K562 (cell line): ENCODE data around the gene FLOT2. TPM values are rescaled to one million over a fixed set of nuclear protein-coding genes. Genes with fewer than 3 reads are reported as not detected.

Source experiments
- ATAC-seq: fragments of 200-7000 bp; cut with Tn5 transposase; 3 replicates; pipeline ENCODE4 v1.9.1; 2020; ENCODE audit warnings: moderate library complexity
- BruUV-seq: library from RNA; stranded (reverse); fragments of 400-500 nt; replicated peaks from 2 replicates; lab custom pipeline; 2021; lab: Mats Ljungman, UMichigan
- CTCF ChIA-PET: fragments of 300-600 bp; formaldehyde crosslinking; extraction: SDS; loops from one replicate; lab custom pipeline; 2021; ENCODE audit warnings: low intra/inter-chr PET ratio; lab: Yijun Ruan, JAX
- POLR2A ChIA-PET: fragments of 300-600, 350-650 bp; sonication (Branson Sonifier 250); formaldehyde crosslinking; extraction: SDS; loops from one replicate; lab custom pipeline; 2021; ENCODE audit warnings: antibody characterized with exemption, inconsistent platforms; lab: Yijun Ruan, JAX
- DNase-seq, 4 experiments: peaks; one replicate each; pipeline versions ENCODE4 v3.0.0 to v3.0.0-alpha.2; 2011 to 2018; ENCODE audit warnings: low spot score in 3 of 4, mixed read lengths in 3 of 4; ENCODE audit errors: extremely low read depth in 1 of 4
- FAIRE-seq: peaks from 2 replicates; lab custom pipeline; 2011; peaks lifted over from hg19 to GRCh38; lab: Jason Lieb, UNC
- H2AFZ ChIP-seq: 2 replicates; pipeline ENCODE4 v1.6.0; 2011; ENCODE audit warnings: low read depth, low read length, control low read depth, inconsistent platforms
- H3K27ac ChIP-seq: fragments of 200-600 bp; 3 replicates; pipeline ENCODE4 v1.8.0; 2011; ENCODE audit warnings: low read depth, mild to moderate bottlenecking, control low read depth, inconsistent platforms, low read length, moderate library complexity, mixed read lengths; ENCODE audit errors: extremely low read depth
- H3K27me3 ChIP-seq, 2 experiments: fragments of 300-600 bp in 1 of 2; 2 replicates in 1 of 2; 3 replicates in 1 of 2; pipeline versions ENCODE4 v1.6.0 to v1.8.0; 2011; ENCODE audit warnings: inconsistent platforms in 2 of 2, low read length in 2 of 2, mild to moderate bottlenecking in 1 of 2, mixed read lengths in 1 of 2, moderate library complexity in 1 of 2; ENCODE audit not compliant: control insufficient read depth in 2 of 2, insufficient read depth in 2 of 2
- H3K36me3 ChIP-seq: fragments of 300-600 bp; 3 replicates; pipeline ENCODE4 v1.8.0; 2011; ENCODE audit warnings: mild to moderate bottlenecking, low read length, inconsistent platforms; ENCODE audit not compliant: control insufficient read depth, insufficient read depth
- H3K4me1 ChIP-seq, 2 experiments: fragments of 200-600 bp in 1 of 2; replicated peaks in 1 of 2; 2 replicates in 1 of 2; 3 replicates in 1 of 2; pipeline versions ENCODE4 v1.5.1 to v1.8.0; 2011; ENCODE audit warnings: inconsistent platforms in 2 of 2, low read length in 2 of 2, mild to moderate bottlenecking in 1 of 2, mixed read lengths in 1 of 2, moderate library complexity in 1 of 2; ENCODE audit not compliant: control insufficient read depth in 2 of 2, insufficient read depth in 2 of 2
- H3K4me2 ChIP-seq: 2 replicates; pipeline ENCODE4 v1.6.1; 2011; ENCODE audit warnings: low read length, control low read depth, inconsistent platforms, mixed read lengths; ENCODE audit not compliant: insufficient read depth
- H3K4me3 ChIP-seq: fragments of 200-600 bp; sonication (generic), shearing (Covaris generic); 2 replicates; pipeline ENCODE4 v1.5.1; 2016; ENCODE audit warnings: control low read depth, inconsistent platforms
- H3K79me2 ChIP-seq: fragments of 200-600 bp; 3 replicates; pipeline ENCODE4 v1.8.0; 2011; ENCODE audit warnings: low read length, inconsistent platforms; ENCODE audit not compliant: control insufficient read depth, insufficient read depth
- H3K9ac ChIP-seq, 2 experiments: 2 replicates each; pipeline versions ENCODE4 v1.6.0 to v1.6.1; 2011; ENCODE audit warnings: low read depth in 2 of 2, low read length in 2 of 2, control low read depth in 1 of 2, inconsistent platforms in 1 of 2, mild to moderate bottlenecking in 1 of 2, mixed read lengths in 1 of 2; ENCODE audit not compliant: insufficient read depth in 1 of 2
- H3K9me1 ChIP-seq: one replicate; pipeline ENCODE4 v1.6.0; 2011; ENCODE audit warnings: inconsistent platforms, mild to moderate bottlenecking, low read length, moderate library complexity; ENCODE audit not compliant: control insufficient read depth, insufficient read depth
- H3K9me3 ChIP-seq: replicated peaks from 2 replicates; pipeline ENCODE4 v1.5.1; 2011; ENCODE audit warnings: low read depth, low read length, inconsistent platforms; ENCODE audit not compliant: control insufficient read depth, insufficient read depth
- H4K20me1 ChIP-seq: replicated peaks from 2 replicates; pipeline ENCODE4 v1.6.1; 2011; ENCODE audit warnings: low read length, inconsistent platforms, mixed read lengths; ENCODE audit not compliant: control insufficient read depth, insufficient read depth
- C11orf30 ChIP-seq: fragments of 450-650 bp; IDR thresholded peaks from 2 replicates; pipeline ENCODE4 v1.6.1; 2016; ENCODE audit warnings: low read depth, mild to moderate bottlenecking
- CSDE1 ChIP-seq, 2 experiments: fragments of 450-650 bp; IDR thresholded peaks; 2 replicates each; pipeline ENCODE4 v1.6.1; 2016; ENCODE audit warnings: mild to moderate bottlenecking in 1 of 2
- ETV5 ChIP-seq: sonication (generic); formaldehyde crosslinking; IDR thresholded peaks from 2 replicates; pipeline ENCODE4 v1.4.0; 2020; ENCODE audit warnings: low read depth, mild to moderate bottlenecking, missing genetic modification reagents
- GABPA ChIP-seq: fragments of 200-800 bp; sonication (Bioruptor generic); conservative IDR thresholded peaks from 2 replicates; pipeline ENCODE4 v1.6.1; 2016; ENCODE audit warnings: low read depth, missing genetic modification characterization, missing compliant biosample characterization
- LEF1 ChIP-seq: fragments of 450-650 bp; IDR thresholded peaks from 2 replicates; pipeline ENCODE4 v1.6.1; 2016; ENCODE audit warnings: mild to moderate bottlenecking
- NCOA1 ChIP-seq: fragments of 450-650 bp; IDR thresholded peaks from 2 replicates; pipeline ENCODE4 v1.6.1; 2016; ENCODE audit warnings: low read depth
- NFRKB ChIP-seq: fragments of 450-650 bp; IDR thresholded peaks from 2 replicates; pipeline ENCODE4 v1.6.1; 2016; ENCODE audit warnings: low read depth
- NR1H2 ChIP-seq: sonication (generic); formaldehyde crosslinking; IDR thresholded peaks from 2 replicates; pipeline ENCODE4 v1.4.0; 2020; ENCODE audit warnings: mild to moderate bottlenecking, missing genetic modification reagents
- POLR2AphosphoS2 ChIP-seq: IDR thresholded peaks from 2 replicates; pipeline ENCODE4 v1.6.1; 2012; ENCODE audit warnings: low read length, improper control_type of control experiment
- RBM25 ChIP-seq: fragments of 200-400 bp; formaldehyde crosslinking; IDR thresholded peaks from 2 replicates; pipeline ENCODE4 v1.6.1; 2018; ENCODE audit warnings: low read length, low read depth, moderate library complexity; ENCODE audit not compliant: severe bottlenecking
- STAT5B ChIP-seq: fragments of 250-450 bp; sonication (Bioruptor Pico); IDR thresholded peaks from 2 replicates; pipeline ENCODE4 v1.8.0; 2021; ENCODE audit warnings: mild to moderate bottlenecking, inconsistent platforms
- TARDBP ChIP-seq: fragments of 450-650 bp; IDR thresholded peaks from 2 replicates; pipeline ENCODE4 v1.6.1; 2016
- ZBTB7A ChIP-seq: IDR thresholded peaks from 2 replicates; pipeline ENCODE4 v1.6.1; 2011; ENCODE audit warnings: low read depth, mild to moderate bottlenecking, low read length, moderate library complexity, borderline replicate concordance; ENCODE audit not compliant: control insufficient read depth
- ZNF121 ChIP-seq: sonication (generic); formaldehyde crosslinking; conservative IDR thresholded peaks from 2 replicates; pipeline ENCODE4 v1.8.0; 2022; ENCODE audit warnings: missing genetic modification reagents
- ZNF589 ChIP-seq: fragments of 200-800 bp; sonication (Bioruptor generic); IDR thresholded peaks from 2 replicates; pipeline ENCODE4 v1.6.1; 2016; ENCODE audit warnings: low read depth, missing genetic modification characterization, missing compliant biosample characterization
- ZZZ3 ChIP-seq: fragments of 450-650 bp; IDR thresholded peaks from 2 replicates; pipeline ENCODE4 v1.6.1; 2016; ENCODE audit warnings: antibody characterized with exemption, mild to moderate bottlenecking, moderate library complexity
- WGBS: fragments of 100-300 bp; shearing (Covaris generic); methylation state at CpG from one replicate; pipeline ENCODE4 v1.1.6; 2016; ENCODE audit warnings: low coverage, mixed read lengths; ENCODE audit not compliant: insufficient coverage; ENCODE audit errors: missing lambda C conversion rate; 5-methylcytosine and 5-hydroxymethylcytosine counted together
- in situ Hi-C: fragments of 300-500 bp; cut with MboI; formaldehyde crosslinking; loops from 4 replicates; pipeline ENCODE4 v1.15.0; 2018; ENCODE audit warnings: inconsistent platforms, mixed read lengths
- intact Hi-C: fragments of 100-400 bp; cut with micrococcal nuclease; formaldehyde crosslinking; loops from 2 replicates; pipeline ENCODE4 v1.14.2; 2022
- polyA plus RNA-seq, 8 experiments: library from polyadenylated mRNA; depleted of rRNA in 4 of 8; stranded (reverse) in 5 of 8; unstranded in 3 of 8; fragments of >200 nt; fragmentation: Nextera tagmentation in 2 of 8; fragmentation: Illumina TruSeq in 1 of 8; extraction: Ambion mirVana in 2 of 8; extraction: Trizol in 1 of 8; gene quantifications; 2 replicates each; pipeline versions ENCODE4 v1.2.1 to v1.2.3, GENCODE V29; 2011 to 2014; ENCODE audit warnings: inconsistent platforms in 1 of 8, missing spikeins in 1 of 8
- total RNA-seq, 7 experiments: library from RNA; depleted of rRNA in 6 of 7; stranded (reverse); fragments of >200 nt in 6 of 7; fragmentation: Illumina TruSeq in 2 of 7; extraction: Trizol in 2 of 7; gene quantifications; 2 replicates each; pipeline versions ENCODE4 v1.2.1 to v1.2.3, GENCODE V29; 2011 to 2021; ENCODE audit warnings: low replicate concordance in 1 of 7
- TF ChIP-seq, protein P1 (sequence below), 2 experiments: fragments of 200-800 bp in 1 of 2; sonication (Bioruptor generic) in 1 of 2; sonication (generic) in 1 of 2; formaldehyde crosslinking in 1 of 2; IDR thresholded peaks in 1 of 2; conservative IDR thresholded peaks in 1 of 2; 2 replicates each; pipeline versions ENCODE4 v1.5.0 to v1.6.1; 2016 to 2020; ENCODE audit warnings: missing compliant biosample characterization in 1 of 2, missing genetic modification characterization in 1 of 2, missing genetic modification reagents in 1 of 2
- TF ChIP-seq, protein P2 (sequence below): fragments of 250-450 bp; sonication (Bioruptor Pico); IDR thresholded peaks from 2 replicates; pipeline ENCODE4 v1.4.0; 2020

The FLOT2 gene
- total and polyA plus RNA-seq, 9 of the 15 experiments (the other 6 are each of a cell fraction or from before 2014, with no cell fraction given): 17.5 to 138 (median 41.7) TPM

DNA sequence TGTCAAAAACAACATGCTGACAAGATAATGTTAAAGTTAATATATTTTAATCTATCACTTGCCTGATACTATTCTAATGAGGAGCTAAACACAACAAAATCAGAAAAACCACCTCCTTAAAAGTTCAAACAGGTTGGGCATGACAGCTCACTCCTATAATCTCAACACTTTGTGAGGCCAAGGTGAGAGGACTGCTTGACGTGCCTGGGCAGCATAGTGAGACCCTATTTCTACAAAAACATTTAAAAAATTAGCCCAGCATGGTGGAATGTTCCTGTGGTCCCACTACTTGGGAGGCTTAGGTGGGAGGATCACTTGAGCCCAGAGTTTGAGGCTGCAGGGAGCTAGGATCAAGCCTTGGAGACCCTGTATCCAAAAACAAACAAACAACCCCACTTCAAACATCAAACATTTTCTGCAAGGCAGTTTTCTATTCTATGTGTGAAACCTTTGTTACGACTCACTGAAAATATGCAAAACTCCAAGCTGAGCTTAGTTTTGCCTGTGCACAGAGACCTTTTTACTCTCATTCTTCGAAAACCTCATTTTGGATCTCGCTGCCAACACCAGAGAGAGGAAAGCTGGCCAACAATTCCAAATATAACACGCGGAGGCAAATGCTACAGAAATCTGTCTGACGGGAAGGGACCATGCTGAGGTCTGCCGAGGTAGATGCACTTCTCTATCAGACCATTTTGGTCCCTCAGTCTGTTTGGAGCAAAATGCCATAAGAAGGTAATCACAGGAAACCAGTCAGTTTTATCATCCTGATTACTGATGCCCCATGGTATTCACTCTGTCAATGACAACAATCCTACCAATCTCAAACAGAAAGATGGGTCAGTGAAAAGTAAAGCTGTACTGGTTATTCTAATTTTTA is 47.6 kb upstream of the FLOT2 start:
- DNase-seq: no peak
- H3K4me3 ChIP-seq: no peak overlapping the region
- 90% methylated on average over 8 of the region's 8 CpGs for WGBS
- H3K4me1 ChIP-seq: peaks cover 11 to 13% of the 10 kb centered on the region in 2 experiments; a peak in 4 of 5 replicates
- no peaks in the 10 kb centered on the region for H3K9me3 ChIP-seq
- in situ Hi-C loops (no loop called here), intact Hi-C loops (no loop called here)
- no peak overlapping the region for H3K27ac ChIP-seq
- H3K36me3 ChIP-seq: peaks cover 72% of the 10 kb centered on the region
- H3K79me2 ChIP-seq: peaks cover 95% of the 10 kb centered on the region
- no peak overlapping the region for H2AFZ ChIP-seq
- ChIA-PET POLR2A (interaction anchor here (0.8 to 2.2 kb wide), 8 partner anchors 8 to 372 kb away, joined by 3 to 8 read pairs (median 4); partner anchors contain the start of gene ALDOC), CTCF (no interaction called here)
- no TSS peak for BruUV-seq
- peaks cover 6% of the 10 kb centered on the region; the same call in 1 of the 2 replicates for H4K20me1 ChIP-seq
- TF ChIP-seq ZBTB7A (no peak), POLR2AphosphoS2 (no peak), C11orf30 (no peak), ETV5 (no peak), CSDE1 (IDR thresholded peaks at IDR 0.05) (no peak), LEF1 (no peak), NCOA1 (no peak), GABPA (tag) (no peak), ZZZ3 (no peak), RBM25 (peak; percentile 26), TARDBP (no peak), NFRKB (no peak), ZNF589 (no peak), NR1H2 (CRISPR knock-in tag) (no peak), STAT5B (CRISPR knock-in tag) (no peak), ZNF121 (CRISPR knock-in tag) (peak; percentile 72)
- TF ChIP-seq, protein P1, sequence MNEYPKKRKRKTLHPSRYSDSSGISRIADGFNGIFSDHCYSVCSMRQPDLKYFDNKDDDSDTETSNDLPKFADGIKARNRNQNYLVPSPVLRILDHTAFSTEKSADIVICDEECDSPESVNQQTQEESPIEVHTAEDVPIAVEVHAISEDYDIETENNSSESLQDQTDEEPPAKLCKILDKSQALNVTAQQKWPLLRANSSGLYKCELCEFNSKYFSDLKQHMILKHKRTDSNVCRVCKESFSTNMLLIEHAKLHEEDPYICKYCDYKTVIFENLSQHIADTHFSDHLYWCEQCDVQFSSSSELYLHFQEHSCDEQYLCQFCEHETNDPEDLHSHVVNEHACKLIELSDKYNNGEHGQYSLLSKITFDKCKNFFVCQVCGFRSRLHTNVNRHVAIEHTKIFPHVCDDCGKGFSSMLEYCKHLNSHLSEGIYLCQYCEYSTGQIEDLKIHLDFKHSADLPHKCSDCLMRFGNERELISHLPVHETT (CRISPR knock-in tag; conservative IDR thresholded peaks at IDR 0.05 in 1 of 2, IDR thresholded peaks at IDR 0.05 in 1 of 2): no peak
- TF ChIP-seq, protein P2, sequence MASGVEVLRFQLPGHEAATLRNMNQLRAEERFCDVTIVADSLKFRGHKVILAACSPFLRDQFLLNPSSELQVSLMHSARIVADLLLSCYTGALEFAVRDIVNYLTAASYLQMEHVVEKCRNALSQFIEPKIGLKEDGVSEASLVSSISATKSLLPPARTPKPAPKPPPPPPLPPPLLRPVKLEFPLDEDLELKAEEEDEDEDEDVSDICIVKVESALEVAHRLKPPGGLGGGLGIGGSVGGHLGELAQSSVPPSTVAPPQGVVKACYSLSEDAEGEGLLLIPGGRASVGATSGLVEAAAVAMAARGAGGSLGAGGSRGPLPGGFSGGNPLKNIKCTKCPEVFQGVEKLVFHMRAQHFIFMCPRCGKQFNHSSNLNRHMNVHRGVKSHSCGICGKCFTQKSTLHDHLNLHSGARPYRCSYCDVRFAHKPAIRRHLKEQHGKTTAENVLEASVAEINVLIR (CRISPR knock-in tag): no peak
- no peak for FAIRE-seq
- no peak overlapping the region for H3K4me2 ChIP-seq
- ATAC-seq: no peak
- H3K27me3 ChIP-seq: no peaks in the 10 kb centered on the region
- H3K9ac ChIP-seq: no peak overlapping the region
- no peaks in the 10 kb centered on the region for H3K9me1 ChIP-seq
